Nephron (organoid): ENCODE measurements around the gene SLC26A9.

Source experiments
- H3K27ac Mint-ChIP-seq, 3 experiments: 2 replicates each; pipeline ENCODE4 v1.8.0; 2020; ENCODE audit warnings: mixed read lengths in 3 of 3, mild to moderate bottlenecking in 2 of 3, moderate library complexity in 1 of 3
- H3K27me3 Mint-ChIP-seq: 2 replicates; pipeline ENCODE4 v1.8.0; 2021; ENCODE audit warnings: low read depth, mild to moderate bottlenecking, moderate library complexity, mixed read lengths
- H3K36me3 Mint-ChIP-seq: 2 replicates; pipeline ENCODE4 v1.8.0; 2020; ENCODE audit warnings: low read depth, mixed read lengths
- H3K4me1 Mint-ChIP-seq: 2 replicates; pipeline ENCODE4 v1.8.0; 2020; ENCODE audit warnings: mixed read lengths
- H3K4me3 Mint-ChIP-seq, 3 experiments: 2 replicates each; pipeline ENCODE4 v1.8.0; 2020; ENCODE audit warnings: mild to moderate bottlenecking in 3 of 3, mixed read lengths in 3 of 3, moderate library complexity in 2 of 3
- H3K9me3 Mint-ChIP-seq: 2 replicates; pipeline ENCODE4 v1.8.0; 2020; ENCODE audit warnings: mixed read lengths
- CTCF ChIP-seq, 3 experiments: fragments of 200-600 bp; sonication (generic); IDR thresholded peaks; one replicate each; pipeline ENCODE4 v1.5.0; 2021; ENCODE audit warnings: antibody characterized with exemption in 3 of 3; ENCODE audit not compliant: unreplicated experiment in 3 of 3

SLC26A9 gene

DNA sequence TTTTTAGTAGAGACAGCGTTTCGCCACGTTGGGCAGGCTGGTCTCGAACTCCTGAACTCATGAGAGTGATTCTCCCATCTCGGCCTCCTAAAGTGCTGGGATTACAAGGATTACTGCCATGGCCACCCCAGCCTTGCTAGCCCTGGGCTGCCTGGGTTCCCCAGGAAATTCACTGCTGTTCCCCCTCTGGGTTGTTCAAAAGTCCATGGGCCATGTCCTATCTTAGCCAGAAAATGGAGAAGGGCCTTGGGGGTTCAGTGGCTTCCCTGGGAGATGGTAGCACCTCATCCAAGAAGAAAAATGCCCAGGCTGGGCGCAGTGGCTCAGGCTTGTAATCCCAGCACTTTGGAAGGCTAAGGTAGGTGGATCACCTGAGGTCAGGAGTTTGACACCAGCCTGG is 20.9 kb downstream of the SLC26A9 start:
- peaks cover 19% of the 10 kb centered on the region for H3K4me1 Mint-ChIP-seq
- no peak for TF ChIP-seq CTCF (IDR thresholded peaks at IDR 0.05; ENCODE audit: unreplicated experiment in 3 of 3)
- no peaks in the 10 kb centered on the region for H3K9me3 Mint-ChIP-seq
- H3K36me3 Mint-ChIP-seq = no peaks in the 10 kb centered on the region
- H3K27me3 Mint-ChIP-seq = peaks cover 15% of the 10 kb centered on the region
- no peak overlapping the region for H3K27ac Mint-ChIP-seq
- H3K4me3 Mint-ChIP-seq = no peak overlapping the region

GRCh38 chr1:205921570-205921909 is 21.7 kb downstream of the SLC26A9 start:
- TF ChIP-seq CTCF (IDR thresholded peaks at IDR 0.05; ENCODE audit: unreplicated experiment in 3 of 3) = no peak
- Mint-ChIP-seq H3K9me3 (no peaks in the 10 kb centered on the region), H3K4me1 (peaks cover 19% of the 10 kb centered on the region), H3K27ac (no peak overlapping the region), H3K4me3 (no peak overlapping the region), H3K27me3 (peaks cover 15% of the 10 kb centered on the region), H3K36me3 (no peaks in the 10 kb centered on the region)

- H3K27me3 Mint-ChIP-seq = peaks cover 15% of the 10 kb centered on the region
- no peak for TF ChIP-seq CTCF (IDR thresholded peaks at IDR 0.05; ENCODE audit: unreplicated experiment in 3 of 3)
These were observed 22.2 kb downstream of the SLC26A9 start for GRCh38 chr1:205920861-205921569.

DNA sequence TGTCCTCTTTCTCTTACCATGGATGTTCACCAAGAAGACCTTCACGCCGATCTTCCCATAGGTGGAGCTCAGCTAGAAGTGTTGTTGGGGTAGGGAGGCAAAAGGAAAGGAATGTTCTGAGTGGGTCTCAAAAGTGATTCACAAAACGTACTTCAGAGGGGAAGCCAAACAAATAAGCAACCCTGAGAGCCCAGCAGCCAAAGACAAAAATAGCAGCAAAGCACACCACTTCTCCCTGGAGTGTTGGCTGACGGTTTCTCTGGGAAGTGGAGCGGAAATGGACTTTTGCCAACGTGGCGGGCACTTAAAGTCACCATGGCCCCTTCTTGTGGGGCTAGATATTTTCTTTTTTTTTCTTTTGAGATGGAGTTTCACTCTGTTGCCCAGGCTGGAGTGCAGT is 23.1 kb downstream of the SLC26A9 start:
- Mint-ChIP-seq H3K9me3 (no peaks in the 10 kb centered on the region), H3K36me3 (no peaks in the 10 kb centered on the region)

More at GRCh38 chr1:205920861-205921569, 22.2 kb downstream of the SLC26A9 start:
- Mint-ChIP-seq H3K9me3 (no peaks in the 10 kb centered on the region), H3K4me3 (no peak overlapping the region), H3K27ac (no peak overlapping the region), H3K4me1 (peaks cover 16% of the 10 kb centered on the region), H3K36me3 (no peaks in the 10 kb centered on the region)

DNA sequence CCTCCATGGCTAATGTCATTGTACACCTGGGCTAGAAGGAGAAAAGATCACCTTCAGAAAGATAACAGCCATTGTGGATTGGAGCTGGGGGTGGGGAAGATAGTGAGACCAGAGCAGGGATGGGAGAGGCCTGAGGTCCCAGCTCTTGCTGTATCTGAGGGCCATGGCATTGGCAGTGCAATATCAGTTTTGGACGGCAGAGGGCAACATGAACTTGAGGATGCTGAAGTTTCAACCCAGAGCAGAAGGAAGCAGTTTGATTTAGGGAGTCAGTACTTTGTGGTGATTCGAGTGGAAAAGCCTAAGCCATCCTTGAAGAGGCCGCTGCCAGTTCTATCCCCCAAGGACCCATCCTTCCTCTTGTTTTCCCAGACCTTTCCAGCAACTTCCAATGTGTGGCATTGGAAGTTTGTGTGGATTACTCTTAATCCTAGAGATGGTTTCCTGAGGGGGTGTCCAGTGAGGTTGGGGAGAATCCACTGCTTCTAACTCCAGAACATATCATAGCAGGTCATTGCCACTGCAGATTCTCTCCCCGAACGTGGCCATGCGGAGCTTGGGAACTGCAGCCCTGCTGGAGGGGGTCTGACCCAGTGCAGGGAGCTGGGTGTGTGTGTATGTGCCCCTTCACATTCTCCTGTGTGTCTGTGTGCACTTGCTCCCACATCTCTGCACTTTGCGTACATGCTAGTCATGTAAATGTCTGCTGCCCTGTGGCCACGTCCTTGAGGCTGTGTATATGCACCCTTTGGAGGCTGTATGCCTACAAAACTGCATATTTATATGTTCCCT is 24.1 kb downstream of the SLC26A9 start:
- no peaks in the 10 kb centered on the region for H3K36me3 Mint-ChIP-seq
- peak; percentile 86 to 93 (median 92) for TF ChIP-seq CTCF (IDR thresholded peaks at IDR 0.05; ENCODE audit: unreplicated experiment in 3 of 3)
- H3K9me3 Mint-ChIP-seq = no peaks in the 10 kb centered on the region
- peaks cover 22% of the 10 kb centered on the region for H3K4me1 Mint-ChIP-seq
- H3K4me3 Mint-ChIP-seq = no peak overlapping the region
- peak overlapping the region in 1 of 3 experiments; percentile 3 for H3K27ac Mint-ChIP-seq
- H3K27me3 Mint-ChIP-seq = peaks cover 3% of the 10 kb centered on the region

More for the DNA sequence above, 23.1 kb downstream of the SLC26A9 start:
- Mint-ChIP-seq H3K4me3 (no peak overlapping the region), H3K27ac (peak overlapping the region in 1 of 3 experiments; percentile 20), H3K27me3 (peaks cover 9% of the 10 kb centered on the region), H3K4me1 (peaks cover 15% of the 10 kb centered on the region)
- TF ChIP-seq CTCF (IDR thresholded peaks at IDR 0.05; ENCODE audit: unreplicated experiment in 3 of 3) = no peak
